GM12878 (cell line): ENCODE results near the gene ASGR2. TPM values are rescaled to one million over a fixed set of nuclear protein-coding genes. Genes with fewer than 3 reads are reported as not detected.

ENCODE experiments used
- BRCA1 ChIP-seq: IDR thresholded peaks from 2 replicates; pipeline ENCODE4 v1.6.1; 2011; ENCODE audit warnings: low read depth, low read length, improper control_type of control experiment
- GATAD2B ChIP-seq: fragments of 450-650 bp; conservative IDR thresholded peaks from 2 replicates; pipeline ENCODE4 v1.6.1; 2017; ENCODE audit warnings: low read depth, mild to moderate bottlenecking, moderate library complexity
- KDM1A ChIP-seq: fragments of 200-600 bp; sonication (generic); IDR thresholded peaks from 2 replicates; pipeline ENCODE4 v1.6.1; 2016; ENCODE audit warnings: borderline replicate concordance
- MEF2B ChIP-seq: fragments of 450-650 bp; IDR thresholded peaks from 2 replicates; pipeline ENCODE4 v1.6.1; 2018; ENCODE audit warnings: mild to moderate bottlenecking, moderate library complexity; ENCODE audit not compliant: partially characterized antibody, poor library complexity, severe bottlenecking
- MYC ChIP-seq: IDR thresholded peaks from 2 replicates; pipeline ENCODE4 v1.6.1; 2011; ENCODE audit warnings: mild to moderate bottlenecking, low read length, moderate library complexity, inconsistent platforms; ENCODE audit not compliant: insufficient read depth, insufficient replicate concordance, insufficient read length, severe bottlenecking
- NRF1 ChIP-seq: conservative IDR thresholded peaks from 2 replicates; pipeline ENCODE4 v1.6.1; 2011; ENCODE audit warnings: mild to moderate bottlenecking, low read depth, low read length, improper control_type of control experiment
- RAD51 ChIP-seq: fragments of 450-650 bp; IDR thresholded peaks from 2 replicates; pipeline ENCODE4 v1.6.1; 2016; ENCODE audit warnings: moderate library complexity, mild to moderate bottlenecking, inconsistent platforms
- YBX1 ChIP-seq: fragments of 450-650 bp; IDR thresholded peaks from 2 replicates; pipeline ENCODE4 v1.6.1; 2016; ENCODE audit warnings: antibody characterized with exemption
- ZBED1 ChIP-seq: IDR thresholded peaks from 2 replicates; pipeline ENCODE4 v1.6.1; 2016; ENCODE audit warnings: borderline replicate concordance
- ZNF24 ChIP-seq: fragments of 450-650 bp; IDR thresholded peaks from 2 replicates; pipeline ENCODE4 v1.6.1; 2017; ENCODE audit warnings: antibody characterized with exemption, mild to moderate bottlenecking
- polyA plus RNA-seq, 11 experiments: library from polyadenylated mRNA; depleted of rRNA in 4 of 11; unstranded in 6 of 11; stranded (reverse) in 5 of 11; fragments of >200 nt; fragmentation: Nextera tagmentation in 4 of 11; fragmentation: Illumina TruSeq in 1 of 11; extraction: Ambion mirVana in 4 of 11; extraction: Trizol in 1 of 11; gene quantifications; 1 replicate in 1 of 11; 2 replicates in 10 of 11; pipeline versions ENCODE4 v1.2.1 to v1.2.3, GENCODE V29; 2011 to 2016; ENCODE audit warnings: inconsistent platforms in 2 of 11, missing spikeins in 2 of 11, low read depth in 1 of 11
- total RNA-seq, 4 experiments: library from RNA; depleted of rRNA in 3 of 4; stranded (reverse); fragments of >200 nt in 3 of 4; fragmentation: Illumina TruSeq in 1 of 4; extraction: Trizol in 1 of 4; gene quantifications; 2 replicates each; pipeline versions ENCODE4 v1.2.1 to v1.2.3, GENCODE V29; 2013 to 2021
- TF ChIP-seq, protein P1 (sequence below): fragments of 450-650 bp; IDR thresholded peaks from 2 replicates; pipeline ENCODE4 v1.6.1; 2017; ENCODE audit warnings: mild to moderate bottlenecking, moderate library complexity
- TF ChIP-seq, protein P2 (sequence below): fragments of 450-650 bp; IDR thresholded peaks from 2 replicates; pipeline ENCODE4 v1.6.1; 2018; ENCODE audit warnings: mild to moderate bottlenecking, low read depth, moderate library complexity; ENCODE audit not compliant: partially characterized antibody
- TF ChIP-seq, protein P3 (sequence below): IDR thresholded peaks from 2 replicates; pipeline ENCODE4 v1.6.1; 2012; ENCODE audit warnings: low read depth, low read length, improper control_type of control experiment

Gene ASGR2
- total and polyA plus RNA-seq, 10 of the 15 experiments (the other 5 are each of a cell fraction or from before 2014, with no cell fraction given) = not detected

DNA sequence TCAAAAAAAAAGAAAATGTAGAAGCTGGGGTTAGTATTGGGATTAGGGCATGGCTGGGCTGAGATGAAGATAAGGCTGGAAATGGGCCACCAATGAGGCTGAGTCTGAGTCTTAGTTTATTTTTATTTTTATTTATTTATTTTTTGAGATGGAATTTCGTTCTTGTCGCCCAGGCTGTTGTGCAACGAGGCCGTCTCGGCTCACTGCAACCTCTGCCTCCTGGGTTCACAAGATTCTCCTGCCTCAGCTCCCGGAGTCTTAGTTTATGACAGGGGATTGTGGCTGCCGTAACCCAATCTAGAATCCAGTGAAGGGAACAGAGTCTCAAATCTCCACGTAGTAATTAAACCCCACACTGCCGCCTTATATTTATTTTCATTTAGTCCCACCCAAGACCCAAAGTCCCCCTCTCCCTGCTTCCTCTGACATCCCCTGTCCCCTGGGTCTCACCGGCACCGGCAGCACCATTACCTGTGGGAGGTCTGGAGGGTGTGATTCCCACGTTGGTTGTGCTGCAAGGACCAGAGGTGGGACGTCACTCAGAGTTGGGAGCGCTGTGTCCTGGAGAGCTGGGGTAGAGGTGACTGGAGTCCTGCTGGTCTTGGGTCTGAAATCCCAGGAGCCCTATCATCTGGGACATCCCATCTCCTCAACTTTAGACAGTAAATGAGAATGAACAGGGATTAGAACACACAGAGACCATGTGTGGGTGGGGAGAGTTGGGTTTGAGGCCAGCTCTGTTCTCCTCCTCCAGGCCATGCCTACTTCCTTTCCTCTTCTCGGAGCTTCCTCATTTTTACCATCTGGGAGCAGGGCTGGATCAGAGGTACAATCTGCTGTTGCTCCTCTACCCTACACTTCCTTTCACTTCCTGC lies 34.8 kb downstream of the ASGR2 start, which contains the start of gene CLEC10A (continued):
- TF ChIP-seq, protein P1, sequence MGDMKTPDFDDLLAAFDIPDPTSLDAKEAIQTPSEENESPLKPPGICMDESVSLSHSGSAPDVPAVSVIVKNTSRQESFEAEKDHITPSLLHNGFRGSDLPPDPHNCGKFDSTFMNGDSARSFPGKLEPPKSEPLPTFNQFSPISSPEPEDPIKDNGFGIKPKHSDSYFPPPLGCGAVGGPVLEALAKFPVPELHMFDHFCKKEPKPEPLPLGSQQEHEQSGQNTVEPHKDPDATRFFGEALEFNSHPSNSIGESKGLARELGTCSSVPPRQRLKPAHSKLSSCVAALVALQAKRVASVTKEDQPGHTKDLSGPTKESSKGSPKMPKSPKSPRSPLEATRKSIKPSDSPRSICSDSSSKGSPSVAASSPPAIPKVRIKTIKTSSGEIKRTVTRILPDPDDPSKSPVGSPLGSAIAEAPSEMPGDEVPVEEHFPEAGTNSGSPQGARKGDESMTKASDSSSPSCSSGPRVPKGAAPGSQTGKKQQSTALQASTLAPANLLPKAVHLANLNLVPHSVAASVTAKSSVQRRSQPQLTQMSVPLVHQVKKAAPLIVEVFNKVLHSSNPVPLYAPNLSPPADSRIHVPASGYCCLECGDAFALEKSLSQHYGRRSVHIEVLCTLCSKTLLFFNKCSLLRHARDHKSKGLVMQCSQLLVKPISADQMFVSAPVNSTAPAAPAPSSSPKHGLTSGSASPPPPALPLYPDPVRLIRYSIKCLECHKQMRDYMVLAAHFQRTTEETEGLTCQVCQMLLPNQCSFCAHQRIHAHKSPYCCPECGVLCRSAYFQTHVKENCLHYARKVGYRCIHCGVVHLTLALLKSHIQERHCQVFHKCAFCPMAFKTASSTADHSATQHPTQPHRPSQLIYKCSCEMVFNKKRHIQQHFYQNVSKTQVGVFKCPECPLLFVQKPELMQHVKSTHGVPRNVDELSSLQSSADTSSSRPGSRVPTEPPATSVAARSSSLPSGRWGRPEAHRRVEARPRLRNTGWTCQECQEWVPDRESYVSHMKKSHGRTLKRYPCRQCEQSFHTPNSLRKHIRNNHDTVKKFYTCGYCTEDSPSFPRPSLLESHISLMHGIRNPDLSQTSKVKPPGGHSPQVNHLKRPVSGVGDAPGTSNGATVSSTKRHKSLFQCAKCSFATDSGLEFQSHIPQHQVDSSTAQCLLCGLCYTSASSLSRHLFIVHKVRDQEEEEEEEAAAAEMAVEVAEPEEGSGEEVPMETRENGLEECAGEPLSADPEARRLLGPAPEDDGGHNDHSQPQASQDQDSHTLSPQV = no peak
- TF ChIP-seq MYC (no peak), MEF2B (no peak), NRF1 (no peak), GATAD2B (no peak), YBX1 (no peak), BRCA1 (no peak), RAD51 (no peak), ZNF24 (no peak), ZBED1 (no peak), KDM1A (no peak)
- TF ChIP-seq, protein P2, sequence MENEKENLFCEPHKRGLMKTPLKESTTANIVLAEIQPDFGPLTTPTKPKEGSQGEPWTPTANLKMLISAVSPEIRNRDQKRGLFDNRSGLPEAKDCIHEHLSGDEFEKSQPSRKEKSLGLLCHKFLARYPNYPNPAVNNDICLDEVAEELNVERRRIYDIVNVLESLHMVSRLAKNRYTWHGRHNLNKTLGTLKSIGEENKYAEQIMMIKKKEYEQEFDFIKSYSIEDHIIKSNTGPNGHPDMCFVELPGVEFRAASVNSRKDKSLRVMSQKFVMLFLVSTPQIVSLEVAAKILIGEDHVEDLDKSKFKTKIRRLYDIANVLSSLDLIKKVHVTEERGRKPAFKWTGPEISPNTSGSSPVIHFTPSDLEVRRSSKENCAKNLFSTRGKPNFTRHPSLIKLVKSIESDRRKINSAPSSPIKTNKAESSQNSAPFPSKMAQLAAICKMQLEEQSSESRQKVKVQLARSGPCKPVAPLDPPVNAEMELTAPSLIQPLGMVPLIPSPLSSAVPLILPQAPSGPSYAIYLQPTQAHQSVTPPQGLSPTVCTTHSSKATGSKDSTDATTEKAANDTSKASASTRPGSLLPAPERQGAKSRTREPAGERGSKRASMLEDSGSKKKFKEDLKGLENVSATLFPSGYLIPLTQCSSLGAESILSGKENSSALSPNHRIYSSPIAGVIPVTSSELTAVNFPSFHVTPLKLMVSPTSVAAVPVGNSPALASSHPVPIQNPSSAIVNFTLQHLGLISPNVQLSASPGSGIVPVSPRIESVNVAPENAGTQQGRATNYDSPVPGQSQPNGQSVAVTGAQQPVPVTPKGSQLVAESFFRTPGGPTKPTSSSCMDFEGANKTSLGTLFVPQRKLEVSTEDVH = no peak
- TF ChIP-seq, protein P3, sequence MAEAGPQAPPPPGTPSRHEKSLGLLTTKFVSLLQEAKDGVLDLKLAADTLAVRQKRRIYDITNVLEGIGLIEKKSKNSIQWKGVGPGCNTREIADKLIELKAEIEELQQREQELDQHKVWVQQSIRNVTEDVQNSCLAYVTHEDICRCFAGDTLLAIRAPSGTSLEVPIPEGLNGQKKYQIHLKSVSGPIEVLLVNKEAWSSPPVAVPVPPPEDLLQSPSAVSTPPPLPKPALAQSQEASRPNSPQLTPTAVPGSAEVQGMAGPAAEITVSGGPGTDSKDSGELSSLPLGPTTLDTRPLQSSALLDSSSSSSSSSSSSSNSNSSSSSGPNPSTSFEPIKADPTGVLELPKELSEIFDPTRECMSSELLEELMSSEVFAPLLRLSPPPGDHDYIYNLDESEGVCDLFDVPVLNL = no peak
